DMS114 treated with DMSO at 0.1 percent for 48 hours (cell line): ENCODE results near the gene UTS2B.
"Not testable (repeated sequence)": the region's sequence is repeated elsewhere in the genome, so short reads cannot be mapped to it uniquely, and the experiment has no call there.

ENCODE experiments used
- DNase-seq: peaks from one replicate; lab custom pipeline; 2025; ENCODE audit not compliant: unreplicated experiment; lab: John Stamatoyannopoulos, UW

Gene UTS2B

GRCh38 chr3:191282251-191283185, 47.8 kb downstream of the UTS2B start:
- no peak for DNase-seq

- DNase-seq = no peak
Observed at GRCh38 chr3:191280882-191281281, 49.4 kb downstream of the UTS2B start.

- no peak for DNase-seq
Observed at GRCh38 chr3:191280111-191280510, 50.2 kb downstream of the UTS2B start.

GRCh38 chr3:191275751-191276150, 54.6 kb downstream of the UTS2B start:
- DNase-seq = no peak

- not testable (repeated sequence) for DNase-seq
Observed at GRCh38 chr3:191275244-191275643, 55.1 kb downstream of the UTS2B start.

GRCh38 chr3:191269289-191270085, 60.8 kb downstream of the UTS2B start:
- DNase-seq = no peak

GRCh38 chr3:191268737-191269136, 61.6 kb downstream of the UTS2B start:
- no peak for DNase-seq

GRCh38 chr3:191263850-191264249, 66.5 kb downstream of the UTS2B start:
- DNase-seq = no peak

GRCh38 chr3:191263365-191263764, 67.0 kb downstream of the UTS2B start:
- no peak for DNase-seq

- DNase-seq = no peak
Observed at GRCh38 chr3:191262650-191263049, 67.7 kb downstream of the UTS2B start.

- no peak for DNase-seq
Observed at GRCh38 chr3:191261304-191261638, 69.1 kb downstream of the UTS2B start.

GRCh38 chr3:191260431-191261303, 69.7 kb downstream of the UTS2B start:
- no peak for DNase-seq

- DNase-seq = no peak
Observed at GRCh38 chr3:191259486-191259885, 70.8 kb downstream of the UTS2B start.

GRCh38 chr3:191257286-191257685, 73.0 kb downstream of the UTS2B start:
- no peak for DNase-seq

GRCh38 chr3:191256405-191256804, 73.9 kb downstream of the UTS2B start:
- no peak for DNase-seq

GRCh38 chr3:191255156-191255555, 75.2 kb downstream of the UTS2B start:
- no peak for DNase-seq

GRCh38 chr3:191254098-191254873, 76.0 kb downstream of the UTS2B start:
- DNase-seq = no peak

- no peak for DNase-seq
Observed at GRCh38 chr3:191253089-191253799, 77.1 kb downstream of the UTS2B start.

GRCh38 chr3:191246630-191247029, 83.7 kb downstream of the UTS2B start:
- DNase-seq = no peak

- DNase-seq = not testable (repeated sequence)
Observed at GRCh38 chr3:191246034-191246433, 84.3 kb downstream of the UTS2B start.
